Stimulated activated CD8-positive, alpha-beta memory T cell treated with anti-CD3 and anti-CD28 coated beads, Interleukin-15, amount 100 ng/mL, for 48 hours (primary cell): Measurements from ENCODE around the gene PTPA.
A peak's percentile ranks its signal among the peaks of the same experiment; 100 is the strongest.
"Not testable (repeated sequence)": the region's sequence is repeated elsewhere in the genome, so short reads cannot be mapped to it uniquely, and the experiment has no call there.

Source experiments
- DNase-seq, 2 donors: peaks; one replicate each; pipeline ENCODE4 v3.0.0-alpha.2; 2020; ENCODE audit warnings: low read depth in 2 of 2

PTPA gene

DNA sequence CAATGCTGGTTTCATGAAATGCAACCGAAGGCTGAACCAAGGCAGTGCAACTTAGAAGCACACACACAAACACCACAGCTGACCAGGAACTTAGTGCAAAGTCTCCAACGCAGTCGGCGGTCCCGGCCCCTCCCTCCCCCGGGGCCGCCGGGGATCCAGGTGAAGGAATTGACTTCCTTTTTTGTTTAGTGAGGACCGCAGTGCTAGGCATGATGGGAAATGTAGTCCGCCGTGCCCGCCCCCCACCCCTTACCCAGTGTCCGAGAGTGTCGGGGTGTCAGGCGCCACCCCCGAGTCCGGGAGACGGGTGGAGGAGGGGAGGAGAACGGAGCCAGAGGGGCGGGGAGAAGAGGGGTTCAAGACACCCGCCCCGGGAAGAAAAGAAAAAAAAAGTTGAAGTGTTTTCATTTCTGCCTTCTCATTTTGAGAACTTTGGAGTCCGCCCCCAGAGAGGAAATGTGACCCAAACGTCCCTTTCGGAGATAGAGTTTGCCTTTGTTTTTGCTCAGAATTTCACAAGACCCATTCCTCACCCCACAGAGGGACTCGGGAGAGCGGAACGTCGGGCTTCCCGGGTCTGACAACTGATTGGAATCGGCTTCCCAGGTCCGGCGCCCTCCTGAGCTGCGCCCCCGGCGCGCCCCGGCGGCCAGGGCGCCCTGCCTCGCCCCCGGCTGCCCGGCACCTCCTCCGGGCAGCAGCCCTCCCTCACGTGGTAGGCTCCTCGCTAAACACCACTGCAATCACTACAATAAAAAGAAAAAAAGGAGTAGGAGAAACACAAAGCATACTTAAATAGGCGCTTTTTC, 64.8 kb downstream of the PTPA start:
- peak; percentile 43 to 66 for DNase-seq

DNA sequence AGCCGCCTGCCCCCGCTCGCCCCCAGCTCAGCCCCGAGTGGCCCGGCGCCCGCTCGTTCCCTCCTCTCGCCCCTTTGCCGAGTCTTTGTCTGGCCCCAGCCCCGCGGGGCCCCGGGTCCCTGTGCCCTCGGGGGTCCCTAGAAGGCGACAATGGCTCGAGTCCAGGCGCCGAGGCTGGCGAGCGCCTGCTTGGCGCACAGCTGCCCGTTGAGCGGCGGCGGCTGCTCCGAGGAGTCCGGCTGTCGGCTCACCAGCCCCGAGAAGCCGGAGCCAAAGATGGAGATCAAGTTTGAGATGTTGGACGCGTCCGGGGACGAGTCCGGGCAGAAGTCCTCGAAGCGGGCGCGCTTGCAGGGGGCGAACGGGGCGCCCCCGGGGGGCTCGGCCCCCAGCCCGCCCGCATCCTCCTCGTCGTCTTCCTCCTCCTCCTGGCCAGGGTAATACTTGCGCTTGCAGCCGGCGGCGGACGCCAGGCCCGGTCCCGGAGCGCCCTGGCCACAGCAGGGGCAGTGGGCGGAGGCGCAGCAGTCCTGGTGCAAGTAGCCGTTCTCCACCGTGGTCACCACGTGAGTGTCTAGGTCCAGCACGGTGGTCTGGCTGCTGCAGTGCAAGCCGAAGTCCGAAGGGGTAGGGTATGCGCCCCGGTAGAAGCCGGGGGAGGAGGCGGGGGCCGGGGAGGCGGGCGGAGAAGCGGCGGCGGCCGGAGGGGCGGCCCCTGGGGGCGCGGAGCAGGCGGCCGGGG, 65.7 kb downstream of the PTPA start:
- DNase-seq: no peak

DNA sequence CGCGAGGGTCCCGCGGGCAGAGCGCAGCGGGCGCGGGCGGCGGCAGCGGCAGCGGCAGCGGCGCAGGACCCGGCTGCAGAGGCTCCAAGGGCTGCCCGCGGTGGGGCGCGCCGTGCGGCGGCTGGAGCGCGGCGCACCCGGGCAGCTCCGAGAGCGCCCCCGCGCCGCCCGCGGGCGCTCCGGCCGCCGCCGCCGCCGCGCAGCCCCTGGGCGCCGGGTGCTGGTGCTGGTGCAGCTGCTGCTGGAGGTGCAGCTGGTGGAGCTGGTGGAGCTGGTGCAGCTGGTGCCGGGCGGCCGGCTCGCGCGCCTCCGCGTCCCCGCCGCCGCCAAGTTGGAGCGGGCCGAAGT, 66.2 kb downstream of the PTPA start:
- DNase-seq: no peak

DNA sequence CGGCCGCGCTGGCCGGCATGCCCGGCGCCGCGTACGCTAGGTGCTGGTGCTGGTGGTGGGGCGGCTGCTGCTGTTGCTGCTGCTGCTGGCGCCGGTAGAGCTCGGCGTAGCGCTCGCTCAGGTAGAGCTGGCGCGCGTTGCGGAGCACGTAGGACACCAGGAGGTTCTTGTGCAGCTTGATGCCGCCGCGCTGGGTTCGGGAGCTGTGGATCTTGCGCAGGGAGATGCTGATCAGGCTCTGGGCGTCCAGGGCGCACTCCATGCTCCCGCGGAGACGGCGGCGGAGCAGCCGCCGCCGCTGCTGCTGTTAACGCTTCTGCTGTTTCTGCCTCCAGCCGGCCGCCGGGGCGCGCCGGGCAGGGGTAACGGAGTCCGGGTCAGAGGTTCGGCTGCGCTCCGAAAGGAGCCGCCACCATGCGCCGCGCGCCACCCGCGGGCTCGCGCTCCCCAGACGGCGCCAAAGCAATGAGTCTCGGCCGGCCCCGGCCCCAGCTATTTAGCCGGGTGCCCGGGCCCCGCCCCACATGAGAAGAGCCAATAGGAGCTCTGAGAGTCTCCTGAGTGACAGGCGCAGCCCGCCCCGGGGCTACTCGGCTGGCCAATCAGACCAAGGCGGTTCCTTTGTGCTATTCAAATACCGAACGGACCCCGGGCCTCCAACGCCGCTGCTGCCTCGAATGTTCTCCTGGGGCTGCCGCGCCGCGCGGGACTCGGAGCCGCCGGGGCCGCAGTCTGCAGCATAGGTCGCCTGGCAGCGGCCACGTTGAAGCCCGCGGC, 66.8 kb downstream of the PTPA start, which contains the start of gene IER5L:
IER5L (minus strand) TSS at position 471 of the 777 bp plus-strand sequence; CDS start at position 262, 209 bp downstream.
- DNase-seq: peak; percentile 88

DNA sequence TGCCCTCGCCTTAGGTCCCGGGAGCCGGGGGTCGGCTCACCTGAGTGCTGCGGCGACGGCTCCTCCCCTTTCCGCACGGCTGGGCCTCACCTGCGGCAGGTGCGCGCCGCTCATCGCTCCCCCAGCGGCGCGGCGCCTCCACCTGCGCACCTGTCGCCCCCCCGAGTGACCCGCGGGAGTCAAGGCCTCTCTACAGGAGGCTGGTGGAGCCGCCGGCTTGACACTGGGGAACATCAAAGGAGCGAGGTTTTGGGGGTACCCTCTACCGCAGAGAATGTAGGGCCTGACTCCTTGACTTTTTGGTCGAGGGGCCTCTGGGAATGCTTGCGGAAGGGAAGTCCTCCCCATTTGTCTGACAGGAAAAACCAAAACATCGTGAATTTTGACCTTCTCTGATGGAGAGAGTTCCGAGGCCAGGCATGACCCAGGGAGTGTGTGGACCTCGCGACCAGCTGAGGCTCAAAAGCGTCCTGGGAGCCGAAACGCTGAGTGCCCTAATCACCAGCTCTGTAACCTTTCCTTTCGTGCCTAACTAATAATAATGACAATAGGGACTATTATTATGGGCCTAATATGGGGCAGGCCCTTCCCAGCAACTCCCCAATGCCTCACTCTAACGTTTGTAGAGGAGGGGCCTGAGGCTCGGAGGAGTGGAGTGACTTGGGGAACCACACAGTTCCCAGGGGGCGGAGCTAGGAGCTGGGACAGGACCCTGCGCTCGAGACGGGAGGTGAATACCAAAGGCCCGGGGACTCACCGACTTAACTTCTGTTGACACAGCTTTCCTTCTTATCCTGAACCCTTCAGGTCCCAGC, 67.6 kb downstream of the PTPA start:
- no peak for DNase-seq

DNA sequence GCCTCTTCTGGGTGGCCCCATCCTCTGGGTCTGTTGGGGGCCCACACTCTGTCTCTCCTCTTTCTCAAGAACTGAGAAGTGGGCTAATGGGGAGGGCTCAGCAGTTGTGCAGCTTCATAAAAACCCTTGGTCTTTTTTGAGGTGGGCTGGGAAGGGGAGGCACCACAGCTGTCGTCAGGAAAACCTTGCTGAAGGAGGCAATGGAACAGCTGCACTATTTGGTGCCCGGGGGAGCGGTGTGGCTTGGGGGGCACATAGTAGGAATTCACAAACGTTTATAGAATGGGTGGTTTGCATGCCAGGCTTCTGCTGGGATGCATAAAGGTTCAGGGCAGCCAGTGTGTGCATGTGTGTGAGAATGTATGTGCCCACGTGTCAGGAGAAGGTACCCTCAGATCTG, 70.0 kb downstream of the PTPA start:
- DNase-seq: no peak

DNA sequence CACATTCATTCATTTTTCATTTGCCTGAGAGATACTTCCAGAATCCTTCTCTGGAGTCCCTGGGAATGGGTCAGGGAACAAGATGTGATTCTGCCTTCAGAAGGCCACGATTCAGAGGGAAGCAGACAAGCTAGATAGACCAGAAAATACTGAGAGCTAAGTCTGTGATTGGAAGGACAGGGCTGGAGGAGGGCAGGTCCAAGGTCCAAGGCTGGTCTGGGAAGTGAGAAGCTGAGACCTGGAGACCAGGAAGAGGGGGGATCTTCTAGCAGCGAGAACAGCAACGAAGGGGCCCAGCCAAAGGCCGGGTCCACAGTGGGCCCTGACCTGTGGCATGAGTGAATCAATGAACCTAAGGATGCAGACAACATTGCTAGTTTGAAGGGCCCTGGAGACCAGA, 70.9 kb downstream of the PTPA start:
- no peak for DNase-seq

DNA sequence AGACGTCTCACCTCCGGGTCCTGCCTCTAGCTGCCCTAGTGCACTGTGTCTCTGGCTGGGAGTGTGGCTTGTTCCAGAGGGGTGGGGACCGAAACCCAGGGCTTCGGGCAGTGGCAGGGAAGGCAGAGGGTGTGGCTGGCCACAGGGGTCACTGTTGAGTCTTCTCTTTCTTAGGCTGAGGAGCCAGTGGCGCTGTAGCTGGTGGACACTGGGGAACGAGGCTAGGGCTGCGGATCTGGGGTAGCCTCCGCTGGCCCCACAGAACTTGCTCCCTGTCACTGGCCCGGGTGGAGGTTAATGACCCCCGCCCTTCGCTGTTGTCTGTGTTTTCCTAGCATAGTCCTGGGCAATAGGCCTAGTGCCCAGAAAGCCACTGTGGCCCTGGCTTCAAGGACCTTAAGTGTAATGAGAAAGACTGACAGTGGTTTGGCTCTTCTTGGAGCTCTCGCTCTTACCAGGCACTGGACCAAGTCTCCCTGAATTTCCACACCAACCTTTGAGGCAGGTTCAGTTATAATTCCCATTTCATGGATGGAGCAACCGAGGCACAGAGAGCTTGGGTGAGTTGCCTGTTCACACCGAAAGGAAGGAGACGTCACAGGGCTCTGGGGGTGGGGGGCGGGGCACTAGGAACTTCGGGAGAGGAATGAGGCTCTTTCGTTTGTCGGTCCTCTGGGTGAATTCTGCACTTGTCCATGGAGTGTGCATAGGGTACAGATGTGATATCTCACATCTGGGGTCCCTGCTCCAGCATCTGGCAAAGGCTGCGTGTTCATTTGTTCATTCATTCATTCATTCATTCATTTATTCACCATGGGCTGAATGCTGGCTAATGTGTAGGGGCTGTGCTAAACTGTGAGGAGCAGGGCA, 71.6 kb downstream of the PTPA start:
- DNase-seq: no peak

DNA sequence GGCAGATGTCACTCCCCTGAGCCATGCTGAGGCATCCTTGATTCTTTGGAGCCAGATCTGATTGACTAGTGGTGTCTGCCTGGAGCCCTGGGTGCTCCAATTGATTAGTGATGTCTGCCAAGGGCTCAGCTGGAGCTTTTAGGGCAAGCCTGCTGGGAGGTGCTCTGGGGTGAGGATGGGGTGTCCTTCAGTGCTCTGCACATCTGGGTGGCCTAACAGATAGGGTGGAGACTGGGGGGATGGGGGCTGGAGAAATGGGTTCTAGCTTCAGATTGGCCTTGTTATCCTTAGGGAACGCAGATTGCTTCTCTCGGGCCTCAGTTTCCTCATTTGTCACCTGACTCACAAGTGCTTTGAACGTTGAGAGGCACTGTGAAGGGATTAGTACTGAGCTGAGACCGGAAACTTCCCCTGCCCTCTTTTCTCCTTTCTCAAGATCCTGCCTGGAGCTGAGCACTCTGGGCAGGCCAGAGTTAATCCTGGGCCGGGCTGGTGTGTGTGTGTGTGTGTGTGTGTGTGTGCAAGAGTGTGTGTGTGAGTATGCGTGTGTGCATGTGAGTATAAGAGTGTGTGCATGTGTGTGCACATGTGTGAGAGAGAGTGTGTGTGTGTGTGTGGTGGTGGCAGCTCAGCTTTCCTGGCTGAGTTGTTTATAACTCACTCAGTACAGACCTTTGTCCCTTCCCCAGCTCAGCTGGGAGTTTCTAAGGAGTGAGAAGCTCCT, 72.4 kb downstream of the PTPA start:
- DNase-seq: no peak

DNA sequence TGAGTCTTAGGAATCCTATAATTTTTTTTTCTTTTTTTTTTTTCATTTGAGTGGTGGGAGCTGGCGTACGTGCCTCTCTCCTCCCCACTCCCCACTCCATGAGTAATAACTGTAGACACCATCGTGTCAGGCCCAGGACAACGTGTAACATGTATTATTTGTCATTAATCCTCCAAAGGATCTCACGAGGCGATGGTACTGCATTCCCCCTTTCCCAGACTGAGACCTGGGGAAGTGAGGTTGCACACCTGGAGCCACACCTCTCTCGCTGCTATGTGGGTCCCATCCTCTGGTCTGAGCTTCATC, 73.0 kb downstream of the PTPA start:
- no peak for DNase-seq

DNA sequence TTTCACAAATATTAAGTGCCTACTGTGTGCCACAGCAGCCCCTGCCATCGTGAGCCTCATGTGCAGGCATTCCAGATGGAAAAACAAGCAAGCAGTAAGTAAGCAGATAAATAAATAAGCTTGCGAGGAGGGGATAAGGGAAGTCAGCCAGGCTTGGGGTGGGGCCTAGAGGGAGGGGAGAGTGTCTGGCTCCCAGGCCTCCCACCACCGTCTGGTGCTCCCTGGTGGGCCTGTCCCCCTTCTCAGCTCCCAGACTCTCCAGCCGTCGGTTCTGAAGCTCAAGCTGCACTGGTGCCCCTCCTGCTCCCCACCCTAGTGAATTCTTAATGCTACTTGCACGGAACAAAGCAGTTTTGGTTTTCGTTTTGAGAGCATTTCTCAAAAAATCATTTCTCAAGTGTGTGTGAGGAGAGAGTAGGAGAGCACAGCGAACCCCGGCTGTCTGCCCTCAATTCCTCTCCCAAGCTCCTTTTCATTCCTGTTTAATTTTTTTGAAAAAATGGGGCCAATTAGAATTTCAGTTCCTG, 73.4 kb downstream of the PTPA start:
- DNase-seq: no peak

DNA sequence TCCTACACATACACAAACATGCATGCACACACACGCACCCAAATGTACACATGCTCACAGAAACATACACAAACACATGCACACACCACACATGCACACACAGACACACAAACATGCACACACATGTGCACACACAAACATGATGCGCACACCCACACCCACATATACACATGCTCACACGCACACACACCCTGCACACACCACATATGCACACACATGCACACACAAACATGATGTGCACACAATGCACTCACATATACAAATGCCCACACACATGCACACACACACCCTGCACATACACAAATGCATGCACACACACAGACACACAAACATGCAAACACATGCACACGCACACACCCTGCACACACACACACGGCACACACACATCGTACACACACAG, 74.2 kb downstream of the PTPA start:
- DNase-seq: no peak

DNA sequence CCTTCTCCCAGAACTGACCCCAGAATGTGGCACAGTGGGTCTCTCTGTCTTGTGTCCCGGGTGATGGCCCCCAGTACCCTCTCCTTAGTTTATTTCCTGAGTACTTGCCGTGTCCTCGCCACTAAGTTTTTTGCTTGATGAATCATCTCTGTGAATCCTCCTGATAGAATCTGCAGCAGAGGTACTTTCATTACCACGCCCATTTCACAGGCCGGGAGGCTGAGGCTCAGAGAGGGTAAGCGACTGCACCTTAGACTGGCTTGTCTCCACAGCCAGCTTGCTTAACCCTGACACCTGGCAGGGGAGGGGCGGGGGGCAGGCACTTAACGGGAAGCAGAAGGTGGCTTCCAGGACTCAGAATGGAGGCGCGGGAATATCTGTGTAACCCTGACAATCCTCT, 74.8 kb downstream of the PTPA start:
- DNase-seq: no peak

DNA sequence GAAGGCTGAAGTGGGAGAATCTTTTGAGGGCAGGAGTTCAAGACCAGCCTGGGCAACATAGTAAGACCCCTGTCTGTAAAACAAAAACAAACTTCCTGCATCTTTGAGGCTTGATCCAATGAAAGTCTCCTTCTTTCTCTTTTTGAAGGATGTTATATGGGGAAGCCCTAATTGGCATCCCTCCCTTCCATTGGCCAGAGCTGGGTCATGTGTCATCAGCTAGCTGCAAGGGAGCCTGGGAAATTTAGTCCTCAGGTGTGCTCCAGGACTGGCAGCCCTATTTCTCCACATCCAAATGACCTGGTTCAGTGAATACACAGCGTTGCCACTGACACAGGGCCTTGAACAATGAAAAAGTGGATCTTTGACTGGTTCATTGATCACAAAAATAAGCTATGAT, 75.8 kb downstream of the PTPA start:
- no peak for DNase-seq

DNA sequence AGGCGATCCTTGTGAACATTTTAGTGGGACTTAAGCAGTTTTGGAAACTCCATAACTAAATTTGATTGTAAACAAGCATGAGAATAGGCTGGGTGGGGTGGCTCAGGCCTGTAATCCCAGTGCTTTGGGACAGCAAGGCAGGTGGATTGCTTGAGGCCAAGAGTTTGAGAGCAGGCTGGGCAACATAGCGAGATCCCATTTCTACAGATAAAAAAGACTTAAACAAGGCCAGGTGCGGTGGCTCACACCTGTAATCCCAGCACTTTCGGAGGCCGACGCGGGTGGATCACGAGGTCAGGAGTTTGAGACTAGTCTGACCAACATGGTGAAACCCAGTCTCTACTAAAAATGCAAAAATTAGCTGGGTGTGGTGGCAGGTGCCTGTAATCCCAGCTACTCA, 78.8 kb downstream of the PTPA start:
- DNase-seq: not testable (repeated sequence)

DNA sequence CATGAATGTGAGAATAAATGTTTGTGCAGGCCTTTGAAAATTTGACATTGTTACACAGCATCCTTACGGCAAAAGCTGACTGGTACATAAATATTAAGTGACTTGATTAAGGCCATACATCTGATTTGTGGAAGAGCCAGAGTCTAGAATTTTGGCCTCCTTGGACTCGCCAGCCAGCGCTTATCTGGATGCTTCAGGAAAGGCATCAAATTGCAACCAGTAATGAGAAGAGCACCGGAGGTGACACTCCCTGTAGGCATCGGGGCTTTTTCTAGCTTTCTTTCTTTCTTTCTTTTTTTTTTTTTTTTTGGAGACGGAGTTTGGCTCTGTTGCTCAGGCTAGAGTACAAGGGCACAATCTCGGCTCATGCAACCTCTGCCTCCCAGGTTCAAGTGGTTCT, 80.0 kb downstream of the PTPA start:
- no peak for DNase-seq

DNA sequence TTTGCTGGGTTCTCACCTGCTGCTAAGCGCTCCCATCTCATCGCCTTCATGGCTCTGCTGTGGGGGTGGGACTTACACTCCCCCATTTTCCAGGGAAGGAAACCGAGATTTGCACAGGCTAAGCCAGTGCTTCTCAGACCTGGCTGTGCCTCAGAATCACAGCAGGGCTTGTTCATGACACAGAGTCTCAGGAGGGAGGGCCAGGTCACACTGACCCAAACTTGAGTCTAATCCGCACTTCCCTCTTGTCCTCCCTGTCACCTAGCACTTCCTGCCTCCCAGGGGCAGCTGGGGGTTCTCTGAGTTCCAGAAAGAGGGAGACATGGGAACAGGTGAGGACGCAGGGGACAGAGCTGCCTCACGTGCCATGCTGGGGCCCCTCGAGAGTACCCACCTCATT, 82.4 kb downstream of the PTPA start:
- DNase-seq: no peak

DNA sequence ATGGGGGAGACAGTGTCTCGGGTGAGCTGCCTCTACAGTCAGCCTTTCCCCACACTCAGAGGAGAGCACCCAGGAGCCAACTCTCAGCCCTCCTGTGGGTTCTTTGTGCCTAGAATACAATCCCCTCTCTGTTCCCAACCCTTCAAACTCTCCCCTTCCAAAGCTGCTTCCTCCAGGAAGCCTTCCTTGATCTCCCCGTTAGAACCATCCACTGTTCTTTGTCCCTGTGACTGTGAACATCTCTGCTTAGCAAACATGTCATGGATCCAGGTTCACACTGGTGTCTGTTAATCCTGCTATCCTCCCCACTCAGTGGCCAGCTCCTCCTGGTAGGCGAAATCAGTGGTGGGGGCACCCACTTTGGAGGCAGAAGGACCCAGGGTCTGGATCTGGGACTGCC, 83.0 kb downstream of the PTPA start:
- DNase-seq: no peak

DNA sequence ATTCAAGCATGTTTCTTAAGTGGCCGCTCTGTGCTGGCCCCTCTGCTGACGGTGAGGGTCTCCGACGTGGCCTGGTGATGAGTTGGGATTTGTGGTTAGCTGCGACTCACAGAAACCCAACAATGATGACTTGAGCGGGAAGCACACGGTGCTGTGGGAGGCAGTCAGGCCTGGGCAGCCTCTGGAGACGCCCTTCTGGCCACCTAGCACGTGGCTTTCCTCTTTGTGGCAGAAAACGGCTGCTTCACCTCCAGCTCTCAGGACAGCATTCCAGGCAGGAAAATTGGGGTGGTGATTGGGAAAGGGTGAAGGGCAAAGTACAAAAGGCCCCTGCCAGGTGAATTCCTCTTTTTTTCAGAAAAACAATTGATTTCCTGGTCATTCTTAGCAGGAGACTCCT, 84.4 kb downstream of the PTPA start:
- DNase-seq: no peak

DNA sequence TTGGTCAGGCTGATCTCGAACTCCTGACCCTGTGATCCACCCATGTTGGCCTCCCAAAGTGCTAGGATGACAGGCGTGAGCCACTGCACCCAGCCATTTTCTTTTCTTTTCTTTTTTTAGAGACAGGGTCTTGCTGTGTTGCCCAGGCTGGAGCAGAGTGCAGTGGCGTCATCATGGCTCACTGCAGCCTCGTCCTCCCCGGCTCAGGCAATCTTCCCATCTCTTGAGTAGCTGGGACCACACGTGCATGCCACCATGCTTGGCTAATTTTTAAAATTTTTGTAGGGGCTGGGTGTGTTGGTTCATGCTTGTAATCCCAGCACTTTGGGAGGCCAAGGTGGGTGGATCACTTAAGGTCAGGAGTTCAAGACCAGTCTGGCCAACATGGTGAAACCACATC, 85.8 kb downstream of the PTPA start:
- DNase-seq: not testable (repeated sequence)
